IMR-90 (cell line): ENCODE measurements around the gene MGAT4A. TPM values are rescaled to one million over a fixed set of nuclear protein-coding genes. Genes with fewer than 3 reads are reported as not detected.

Experiments
- ATAC-seq: fragments of 200-7000 bp; cut with Tn5 transposase; 2 replicates; pipeline ENCODE4 v1.9.1; 2020; ENCODE audit warnings: low read depth, mild to moderate bottlenecking, moderate library complexity
- BruUV-seq: library from RNA; stranded (reverse); fragments of 400-500 nt; replicated peaks from 2 replicates; lab custom pipeline; 2021; lab: Mats Ljungman, UMichigan
- CTCF ChIA-PET: fragments of 300-600 bp; formaldehyde crosslinking; extraction: SDS; loops from one replicate; lab custom pipeline; 2021; ENCODE audit warnings: antibody characterized with exemption; lab: Yijun Ruan, JAX
- POLR2A ChIA-PET: fragments of 300-600 bp; sonication (Branson Sonifier 250); formaldehyde crosslinking; loops from one replicate; lab custom pipeline; 2022; ENCODE audit warnings: antibody characterized with exemption; ENCODE audit not compliant: unreplicated experiment; lab: Charles Lee
- DNase-seq: peaks from one replicate; pipeline ENCODE4 v3.0.0; 2013
- H2AFZ ChIP-seq: replicated peaks from 2 replicates; pipeline ENCODE3; 2013; ENCODE audit warnings: low read length, mild to moderate bottlenecking; ENCODE audit not compliant: poor library complexity
- H2AK5ac ChIP-seq: 2 replicates; pipeline ENCODE4 v1.6.1; 2013; ENCODE audit warnings: low read depth, low read length, inconsistent platforms
- H2AK9ac ChIP-seq: replicated peaks from 2 replicates; pipeline ENCODE3; 2013; ENCODE audit warnings: mild to moderate bottlenecking, low read depth, low read length, moderate library complexity; ENCODE audit not compliant: poor library complexity
- H2BK120ac ChIP-seq: 2 replicates; pipeline ENCODE4 v1.6.1; 2013; ENCODE audit warnings: low read depth, low read length, inconsistent platforms
- H2BK15ac ChIP-seq: 3 replicates; pipeline ENCODE4 v1.6.1; 2013; ENCODE audit warnings: low read depth, low read length, inconsistent platforms
- H2BK20ac ChIP-seq: 2 replicates; pipeline ENCODE4 v1.6.1; 2013; ENCODE audit warnings: low read depth, mild to moderate bottlenecking, inconsistent platforms, low read length, moderate library complexity
- H2BK5ac ChIP-seq: 2 replicates; pipeline ENCODE4 v1.6.1; 2013; ENCODE audit warnings: mild to moderate bottlenecking, low read depth, low read length, inconsistent platforms; ENCODE audit not compliant: poor library complexity, severe bottlenecking
- H3K14ac ChIP-seq: replicated peaks from 2 replicates; pipeline ENCODE4 v1.6.1; 2013; ENCODE audit warnings: low read depth, low read length, inconsistent platforms
- H3K18ac ChIP-seq: 2 replicates; pipeline ENCODE4 v1.6.1; 2013; ENCODE audit warnings: low read depth, low read length, control low read depth
- H3K23ac ChIP-seq: 2 replicates; pipeline ENCODE4 v1.6.1; 2013; ENCODE audit warnings: low read depth, low read length, inconsistent platforms
- H3K27ac ChIP-seq: 2 replicates; pipeline ENCODE4 v1.5.1; 2013; ENCODE audit warnings: mild to moderate bottlenecking, control low read depth, low read length; ENCODE audit not compliant: insufficient read depth
- H3K27me3 ChIP-seq: 2 replicates; pipeline ENCODE4 v1.6.1; 2013; ENCODE audit warnings: low read length; ENCODE audit not compliant: control insufficient read depth, insufficient read depth
- H3K36me3 ChIP-seq: 2 replicates; pipeline ENCODE4 v1.6.1; 2013; ENCODE audit warnings: low read length, mixed read lengths; ENCODE audit not compliant: control insufficient read depth, insufficient read depth
- H3K4ac ChIP-seq: 2 replicates; pipeline ENCODE4 v1.6.1; 2013; ENCODE audit warnings: low read depth, low read length, inconsistent platforms
- H3K4me1 ChIP-seq: 2 replicates; pipeline ENCODE4 v1.6.1; 2013; ENCODE audit warnings: low read length, mixed read lengths; ENCODE audit not compliant: control insufficient read depth, insufficient read depth
- H3K4me2 ChIP-seq: 2 replicates; pipeline ENCODE4 v1.6.1; 2013; ENCODE audit warnings: low read depth, mild to moderate bottlenecking, control low read depth, low read length, moderate library complexity
- H3K4me3 ChIP-seq: 2 replicates; pipeline ENCODE4 v1.5.1; 2013; ENCODE audit warnings: low read depth, mild to moderate bottlenecking, control low read depth, low read length, moderate library complexity; ENCODE audit not compliant: insufficient read depth
- H3K56ac ChIP-seq: 2 replicates; pipeline ENCODE4 v1.6.1; 2013; ENCODE audit warnings: low read length, inconsistent platforms; ENCODE audit not compliant: insufficient read depth; ENCODE audit errors: extremely low read depth
- H3K79me1 ChIP-seq, 2 experiments: 2 replicates each; pipeline ENCODE4 v1.6.1; 2013; ENCODE audit warnings: low read length in 2 of 2, inconsistent platforms in 1 of 2, low read depth in 1 of 2
- H3K9ac ChIP-seq: 2 replicates; pipeline ENCODE4 v1.6.1; 2013; ENCODE audit warnings: low read depth, low read length, control low read depth
- H3K9me1 ChIP-seq: 2 replicates; pipeline ENCODE4 v1.6.1; 2013; ENCODE audit warnings: low read length, inconsistent platforms; ENCODE audit not compliant: insufficient read depth
- H3K9me3 ChIP-seq: 2 replicates; pipeline ENCODE4 v1.6.1; 2013; ENCODE audit warnings: low read length; ENCODE audit not compliant: control insufficient read depth, insufficient read depth
- H4K20me1 ChIP-seq: 2 replicates; pipeline ENCODE4 v1.6.1; 2013; ENCODE audit warnings: low read length, inconsistent platforms; ENCODE audit not compliant: insufficient read depth
- H4K5ac ChIP-seq: 2 replicates; pipeline ENCODE4 v1.6.1; 2013; ENCODE audit warnings: mild to moderate bottlenecking, low read depth, low read length, control low read depth
- H4K8ac ChIP-seq, 2 experiments: 2 replicates each; pipeline ENCODE4 v1.6.1; 2013; ENCODE audit warnings: low read depth in 2 of 2, low read length in 2 of 2, control low read depth in 1 of 2, inconsistent platforms in 1 of 2
- H4K91ac ChIP-seq: 2 replicates; pipeline ENCODE4 v1.6.1; 2013; ENCODE audit warnings: low read depth, low read length, inconsistent platforms; ENCODE audit not compliant: insufficient read depth
- CHD1 ChIP-seq: IDR thresholded peaks from 2 replicates; pipeline ENCODE4 v1.6.1; 2012; ENCODE audit warnings: low read depth, low read length, improper control_type of control experiment
- MAZ ChIP-seq: IDR thresholded peaks from 2 replicates; pipeline ENCODE4 v1.6.1; 2012; ENCODE audit warnings: low read depth, mild to moderate bottlenecking, low read length, improper control_type of control experiment, moderate library complexity, borderline replicate concordance
- MXI1 ChIP-seq: IDR thresholded peaks from 2 replicates; pipeline ENCODE4 v1.6.1; 2012; ENCODE audit warnings: low read depth, mild to moderate bottlenecking, low read length, moderate library complexity, borderline replicate concordance
- NFE2L2 ChIP-seq: fragments of 150-350 bp; IDR thresholded peaks from 2 replicates; pipeline ENCODE4 v1.6.1; 2016; ENCODE audit warnings: low read depth, mild to moderate bottlenecking, low read length
- POLR2A ChIP-seq: IDR thresholded peaks from 2 replicates; pipeline ENCODE4 v1.6.1; 2012; ENCODE audit warnings: mild to moderate bottlenecking, low read depth, low read length
- RCOR1 ChIP-seq: IDR thresholded peaks from 2 replicates; pipeline ENCODE4 v1.6.1; 2012; ENCODE audit warnings: mild to moderate bottlenecking, low read length, improper control_type of control experiment; ENCODE audit not compliant: insufficient replicate concordance
- RFX5 ChIP-seq: IDR thresholded peaks from 2 replicates; pipeline ENCODE4 v1.8.0; 2012; ENCODE audit warnings: low read depth, mild to moderate bottlenecking, low read length, moderate library complexity
- SMC3 ChIP-seq: fragments of 150-350 bp; IDR thresholded peaks from 2 replicates; pipeline ENCODE4 v1.6.1; 2016; ENCODE audit warnings: low read depth, mild to moderate bottlenecking, antibody characterized with exemption, low read length, moderate library complexity
- WGBS, 2 experiments: methylation state at CpG; one replicate each; pipeline versions ENCODE4 v1.1.5 to v1.1.7; 2013; ENCODE audit warnings: missing lambda C conversion rate in 2 of 2; ENCODE audit not compliant: insufficient read length in 1 of 2; ENCODE audit errors: extremely low coverage in 2 of 2; 5-methylcytosine and 5-hydroxymethylcytosine counted together
- dilution Hi-C: fragments of 300-500 bp; cut with HindIII; formaldehyde crosslinking; loops from one replicate; pipeline ENCODE4 v1.14.3; 2018; ENCODE audit warnings: low sequenced_read_pairs; ENCODE audit not compliant: unreplicated experiment
- in situ Hi-C: fragments of 300-500 bp; cut with MboI; formaldehyde crosslinking; loops from 3 replicates; pipeline ENCODE4 v1.14.3; 2019; ENCODE audit warnings: low sequenced_read_pairs, inconsistent platforms, mixed read lengths
- intact Hi-C: fragments of 100-400 bp; cut with micrococcal nuclease; formaldehyde crosslinking; loops from 2 replicates; pipeline ENCODE4 v1.10.0; 2022
- polyA plus RNA-seq, 3 experiments: library from polyadenylated mRNA; depleted of rRNA; stranded (reverse); fragments of >200 nt; gene quantifications; 2 replicates each; pipeline ENCODE4 v1.2.3, GENCODE V29; 2012; ENCODE audit warnings: low replicate concordance in 1 of 3
- total RNA-seq: library from RNA; depleted of rRNA; stranded (reverse); fragments of >200 nt; gene quantifications from 2 replicates; pipeline ENCODE4 v1.2.3, GENCODE V29; 2012
- TF ChIP-seq, protein P1 (sequence below): conservative IDR thresholded peaks from 2 replicates; pipeline ENCODE4 v1.5.1; 2012; ENCODE audit warnings: mild to moderate bottlenecking, low read depth, low read length, improper control_type of control experiment
- TF ChIP-seq, protein P2 (sequence below): fragments of 150-350 bp; IDR thresholded peaks from 2 replicates; pipeline ENCODE4 v1.6.1; 2016; ENCODE audit warnings: low read depth, mild to moderate bottlenecking, low read length, moderate library complexity, borderline replicate concordance

Gene MGAT4A
- total and polyA plus RNA-seq, 2 of the 4 experiments (the other 2 are of a cell fraction), result under 0.01 TPM; not detected in 1

DNA sequence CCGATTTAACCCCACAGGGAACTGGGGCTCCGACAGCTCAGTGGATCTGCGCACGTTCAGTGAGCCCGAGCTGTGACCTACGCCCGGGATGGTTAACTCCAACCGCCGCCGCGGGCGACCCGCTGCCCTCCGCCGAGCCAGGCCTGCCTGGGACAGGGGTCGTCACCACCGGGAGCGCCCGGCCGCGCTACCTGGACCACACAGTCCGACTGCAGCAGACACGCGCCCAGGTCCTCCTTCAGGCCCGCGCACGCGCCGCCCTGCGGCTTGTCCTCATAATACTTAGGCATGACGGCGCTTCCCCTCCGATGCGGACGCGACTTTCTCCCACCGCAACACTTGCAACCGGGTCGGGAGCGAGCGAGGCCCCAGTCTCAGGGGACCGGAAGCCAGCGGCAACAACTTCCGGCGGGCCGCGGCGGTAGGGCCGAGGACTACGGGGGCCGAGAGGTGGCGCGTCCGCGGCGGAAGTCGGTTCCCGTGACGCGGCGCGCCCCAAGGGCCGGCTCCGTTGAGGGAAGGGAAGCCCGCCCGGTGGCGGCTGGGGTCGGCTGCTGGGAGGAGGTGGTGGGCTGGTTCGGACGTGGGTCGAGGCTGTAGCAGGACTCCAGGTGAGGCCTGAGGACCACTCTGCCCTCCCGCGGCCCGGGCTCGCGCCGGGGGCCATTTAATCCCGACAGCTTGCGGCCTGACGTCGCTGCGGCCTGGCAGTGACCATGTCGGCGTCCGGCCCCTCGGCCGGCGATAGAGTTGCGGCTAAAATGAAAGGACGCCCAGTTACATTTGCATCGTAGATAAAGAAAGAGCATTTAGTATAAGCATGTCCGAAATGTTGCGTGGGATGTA, 122.6 kb downstream of the MGAT4A start, which contains the start of the genes COA5 and UNC50:
TSS of gene COA5 (minus strand) at position 397 of the 846 bp plus-strand sequence. CDS start at position 290, 107 bp downstream.
TSS of gene UNC50 (plus strand) at position 474 of the 846 bp plus-strand sequence. CDS start 1,171 bp downstream, outside the sequence.
- Histone ChIP-seq H3K79me1 (peaks cover 55 to 68% of the 10 kb centered on the region in 2 experiments), H4K8ac (peak within 1 kb of the TSS; percentile 84 to 99), H3K4me1 (peaks cover 12% of the 10 kb centered on the region), H2BK15ac (no peak within 1 kb of the TSS), H3K23ac (peak within 1 kb of the TSS; percentile 98), H3K4me2 (peak within 1 kb of the TSS; percentile 95), H3K9me3 (no peaks in the 10 kb centered on the region), H4K20me1 (peaks cover 8% of the 10 kb centered on the region; the same call in 1 of the 2 replicates), H3K9me1 (peaks cover 6% of the 10 kb centered on the region; the same call in 1 of the 2 replicates), H3K14ac (peak within 1 kb of the TSS; percentile 99), H3K18ac (peak within 1 kb of the TSS; percentile 59), H2BK5ac (peak within 1 kb of the TSS; percentile 82), H4K5ac (peak within 1 kb of the TSS; percentile 90), H3K27ac (peak within 1 kb of the TSS; percentile 96), H2BK20ac (no peak within 1 kb of the TSS), H2AK5ac (peak within 1 kb of the TSS; percentile 78), H3K9ac (peak within 1 kb of the TSS; percentile 96), H2BK120ac (peak within 1 kb of the TSS; percentile 41), H3K56ac (peak within 1 kb of the TSS; percentile 86), H3K4ac (peak within 1 kb of the TSS; percentile 91), H2AK9ac (peak within 1 kb of the TSS; percentile 97), H3K4me3 (peak within 1 kb of the TSS; percentile 93), H3K27me3 (no peaks in the 10 kb centered on the region), H4K91ac (peak within 1 kb of the TSS; percentile 95), H2AFZ (peak within 1 kb of the TSS; percentile 100), H3K36me3 (peaks cover 12% of the 10 kb centered on the region)
- in situ Hi-C loops, result no loop called here
- ATAC-seq, result peak; percentile 91
- no TSS peak for BruUV-seq
- WGBS, 2 experiments, result 0% methylated on average over 26 of the region's 93 CpGs; no CpG with 5 or more reads in 1 of the 2 experiments
- peak; percentile 91 for DNase-seq
- intact Hi-C loops, result loop anchor here (2.0 to 10.0 kb wide), 2 partner anchors 164 to 196 kb away; partner anchors contain the start of gene INPP4A
- CTCF ChIA-PET, result interaction anchor here (0.6 kb wide), 1 partner anchor 174 kb away, joined by 3 read pairs; no protein-coding TSS in a partner anchor
- POLR2A ChIA-PET, result no interaction called here
- TF ChIP-seq POLR2A, result peak; percentile 95
- TF ChIP-seq RCOR1, result peak; percentile 11
- TF ChIP-seq, protein P1, sequence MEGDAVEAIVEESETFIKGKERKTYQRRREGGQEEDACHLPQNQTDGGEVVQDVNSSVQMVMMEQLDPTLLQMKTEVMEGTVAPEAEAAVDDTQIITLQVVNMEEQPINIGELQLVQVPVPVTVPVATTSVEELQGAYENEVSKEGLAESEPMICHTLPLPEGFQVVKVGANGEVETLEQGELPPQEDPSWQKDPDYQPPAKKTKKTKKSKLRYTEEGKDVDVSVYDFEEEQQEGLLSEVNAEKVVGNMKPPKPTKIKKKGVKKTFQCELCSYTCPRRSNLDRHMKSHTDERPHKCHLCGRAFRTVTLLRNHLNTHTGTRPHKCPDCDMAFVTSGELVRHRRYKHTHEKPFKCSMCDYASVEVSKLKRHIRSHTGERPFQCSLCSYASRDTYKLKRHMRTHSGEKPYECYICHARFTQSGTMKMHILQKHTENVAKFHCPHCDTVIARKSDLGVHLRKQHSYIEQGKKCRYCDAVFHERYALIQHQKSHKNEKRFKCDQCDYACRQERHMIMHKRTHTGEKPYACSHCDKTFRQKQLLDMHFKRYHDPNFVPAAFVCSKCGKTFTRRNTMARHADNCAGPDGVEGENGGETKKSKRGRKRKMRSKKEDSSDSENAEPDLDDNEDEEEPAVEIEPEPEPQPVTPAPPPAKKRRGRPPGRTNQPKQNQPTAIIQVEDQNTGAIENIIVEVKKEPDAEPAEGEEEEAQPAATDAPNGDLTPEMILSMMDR, result 0 out of 2 replicates have a peak, but pooled peaks have one; percentile 5
- no peak; the same call in 1 of the 2 replicates for TF ChIP-seq CHD1
- TF ChIP-seq MAZ, result 0 out of 2 replicates have a peak, but pooled peaks have one; percentile 56
- TF ChIP-seq MXI1, result 0 out of 2 replicates have a peak, but pooled peaks have one; percentile 32
- TF ChIP-seq SMC3, result no peak
- TF ChIP-seq, protein P2, sequence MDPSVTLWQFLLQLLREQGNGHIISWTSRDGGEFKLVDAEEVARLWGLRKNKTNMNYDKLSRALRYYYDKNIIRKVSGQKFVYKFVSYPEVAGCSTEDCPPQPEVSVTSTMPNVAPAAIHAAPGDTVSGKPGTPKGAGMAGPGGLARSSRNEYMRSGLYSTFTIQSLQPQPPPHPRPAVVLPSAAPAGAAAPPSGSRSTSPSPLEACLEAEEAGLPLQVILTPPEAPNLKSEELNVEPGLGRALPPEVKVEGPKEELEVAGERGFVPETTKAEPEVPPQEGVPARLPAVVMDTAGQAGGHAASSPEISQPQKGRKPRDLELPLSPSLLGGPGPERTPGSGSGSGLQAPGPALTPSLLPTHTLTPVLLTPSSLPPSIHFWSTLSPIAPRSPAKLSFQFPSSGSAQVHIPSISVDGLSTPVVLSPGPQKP, result no peak
- peak; percentile 36; the same call in 1 of the 2 replicates for TF ChIP-seq NFE2L2
- no peak for TF ChIP-seq RFX5
- dilution Hi-C loops, result no loop called here
